GM12864 (cell line): Measurements from ENCODE around the gene LUC7L2.
"Not testable (repeated sequence)": the region's sequence is repeated elsewhere in the genome, so short reads cannot be mapped to it uniquely, and the experiment has no call there.

Source experiments
- DNase-seq: peaks from one replicate; pipeline ENCODE4 v3.0.0-alpha.2; 2011; ENCODE audit warnings: low read depth
- H3K4me3 ChIP-seq: 2 replicates; pipeline ENCODE4 v1.5.1; 2011; ENCODE audit warnings: mild to moderate bottlenecking, low read depth, low read length, control low read depth
- TF ChIP-seq, protein P1 (sequence below): IDR thresholded peaks from 2 replicates; pipeline ENCODE4 v1.5.1; 2011; ENCODE audit warnings: low read depth, mild to moderate bottlenecking, moderate library complexity, low read length, control low read depth, inconsistent platforms; ENCODE audit errors: missing control alignments

The LUC7L2 gene

DNA sequence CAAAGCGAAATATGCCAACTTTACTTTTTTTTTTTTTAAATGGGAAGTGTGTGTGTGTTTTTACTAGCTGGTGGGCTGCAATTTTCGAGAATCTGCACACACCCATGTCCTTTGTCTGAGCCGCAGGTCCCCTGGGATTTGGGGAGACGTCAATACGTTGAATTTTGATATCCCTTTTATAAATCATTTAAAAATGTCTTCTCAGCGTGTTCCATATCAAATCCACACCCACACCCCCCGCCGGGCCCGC lies 19.0 kb upstream of the LUC7L2 start:
- H3K4me3 ChIP-seq: peak overlapping the region; percentile 90
- TF ChIP-seq, protein P1, sequence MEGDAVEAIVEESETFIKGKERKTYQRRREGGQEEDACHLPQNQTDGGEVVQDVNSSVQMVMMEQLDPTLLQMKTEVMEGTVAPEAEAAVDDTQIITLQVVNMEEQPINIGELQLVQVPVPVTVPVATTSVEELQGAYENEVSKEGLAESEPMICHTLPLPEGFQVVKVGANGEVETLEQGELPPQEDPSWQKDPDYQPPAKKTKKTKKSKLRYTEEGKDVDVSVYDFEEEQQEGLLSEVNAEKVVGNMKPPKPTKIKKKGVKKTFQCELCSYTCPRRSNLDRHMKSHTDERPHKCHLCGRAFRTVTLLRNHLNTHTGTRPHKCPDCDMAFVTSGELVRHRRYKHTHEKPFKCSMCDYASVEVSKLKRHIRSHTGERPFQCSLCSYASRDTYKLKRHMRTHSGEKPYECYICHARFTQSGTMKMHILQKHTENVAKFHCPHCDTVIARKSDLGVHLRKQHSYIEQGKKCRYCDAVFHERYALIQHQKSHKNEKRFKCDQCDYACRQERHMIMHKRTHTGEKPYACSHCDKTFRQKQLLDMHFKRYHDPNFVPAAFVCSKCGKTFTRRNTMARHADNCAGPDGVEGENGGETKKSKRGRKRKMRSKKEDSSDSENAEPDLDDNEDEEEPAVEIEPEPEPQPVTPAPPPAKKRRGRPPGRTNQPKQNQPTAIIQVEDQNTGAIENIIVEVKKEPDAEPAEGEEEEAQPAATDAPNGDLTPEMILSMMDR: no peak
- no peak for DNase-seq

DNA sequence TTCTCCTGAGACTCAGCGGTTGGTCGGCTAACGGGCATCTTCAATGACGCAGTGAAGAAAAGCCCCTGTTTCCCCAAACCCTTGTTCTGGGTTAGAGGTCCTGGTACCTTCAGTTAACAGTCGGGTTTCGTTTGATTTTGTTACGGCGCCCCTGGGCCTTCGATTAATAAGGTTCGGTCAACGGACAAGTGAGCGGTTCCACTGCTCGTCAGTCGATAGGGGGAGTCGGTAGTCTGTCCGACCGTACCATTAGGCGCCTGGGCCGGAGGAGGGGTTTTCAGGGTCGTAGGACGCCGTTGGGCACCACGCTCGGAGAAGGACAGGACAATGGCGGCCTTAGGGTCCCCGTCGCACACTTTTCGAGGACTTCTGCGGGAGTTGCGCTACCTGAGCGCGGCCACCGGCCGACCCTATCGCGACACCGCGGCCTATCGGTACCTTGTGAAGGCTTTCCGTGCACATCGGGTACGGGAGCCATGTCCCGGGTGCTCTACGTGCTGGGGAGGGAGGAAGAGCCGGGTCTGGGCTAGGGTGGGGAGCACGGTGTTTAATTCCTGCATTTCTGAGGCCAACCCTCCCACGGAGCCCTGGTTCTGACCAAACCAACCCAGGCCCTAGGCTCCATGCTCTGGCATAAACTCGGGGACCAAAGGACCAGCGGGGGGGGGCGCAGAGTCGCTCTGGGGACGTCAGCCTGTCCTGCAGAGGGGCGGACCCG lies 18.5 kb upstream of the LUC7L2 start, which contains the start of gene FMC1:
TSS of gene FMC1 (plus strand) at position 280 of the 718 bp plus-strand sequence. CDS start at position 328, 48 bp downstream.
- H3K4me3 ChIP-seq: peak within 1 kb of the TSS; percentile 90
- TF ChIP-seq, protein P1: peak; percentile 18
- DNase-seq: peak; percentile 89

DNA sequence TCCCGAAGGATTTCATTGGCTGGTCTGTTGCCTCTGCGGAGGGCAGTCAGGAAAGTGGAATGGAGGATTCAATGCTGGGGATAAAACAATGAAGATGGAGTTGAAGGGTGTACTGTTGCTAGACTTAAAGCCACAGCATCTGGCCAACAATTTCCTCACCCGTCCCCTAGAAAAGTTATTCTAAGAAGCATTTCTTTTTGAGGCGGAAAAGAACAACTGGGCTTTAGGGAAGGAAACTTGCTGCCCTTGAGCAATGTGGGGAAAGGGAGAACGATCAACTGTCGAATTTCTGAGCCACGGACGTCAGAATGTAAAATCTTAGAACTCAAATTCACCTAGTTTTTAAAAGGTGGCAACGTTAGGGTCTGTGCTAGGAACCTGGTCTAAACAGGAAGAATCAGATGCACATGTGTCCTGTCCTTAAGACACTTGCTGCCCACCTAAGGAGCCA lies 17.9 kb upstream of the LUC7L2 start:
- peak; percentile 70 for DNase-seq
- TF ChIP-seq, protein P1: no peak
- peak overlapping the region; percentile 90 for H3K4me3 ChIP-seq

DNA sequence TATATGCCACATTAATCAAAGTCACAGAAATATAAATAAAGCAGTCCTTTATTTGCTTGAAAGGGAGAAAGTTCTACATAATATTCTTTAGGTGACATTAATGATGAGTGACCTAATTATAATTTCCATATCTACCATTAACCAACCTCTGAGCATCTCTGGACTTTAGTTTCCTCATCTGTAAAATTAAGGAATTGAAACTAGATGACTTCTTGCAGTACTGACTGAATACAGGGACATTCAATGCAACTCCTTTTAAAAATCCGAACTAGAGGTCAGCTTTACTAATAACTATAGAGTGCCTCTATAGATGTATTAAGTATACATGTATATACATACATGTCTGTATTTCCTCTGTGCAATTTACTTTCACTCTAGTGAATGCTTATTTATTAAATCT lies 14.7 kb upstream of the LUC7L2 start:
- H3K4me3 ChIP-seq: no peak overlapping the region
- DNase-seq: no peak
- TF ChIP-seq, protein P1: no peak

DNA sequence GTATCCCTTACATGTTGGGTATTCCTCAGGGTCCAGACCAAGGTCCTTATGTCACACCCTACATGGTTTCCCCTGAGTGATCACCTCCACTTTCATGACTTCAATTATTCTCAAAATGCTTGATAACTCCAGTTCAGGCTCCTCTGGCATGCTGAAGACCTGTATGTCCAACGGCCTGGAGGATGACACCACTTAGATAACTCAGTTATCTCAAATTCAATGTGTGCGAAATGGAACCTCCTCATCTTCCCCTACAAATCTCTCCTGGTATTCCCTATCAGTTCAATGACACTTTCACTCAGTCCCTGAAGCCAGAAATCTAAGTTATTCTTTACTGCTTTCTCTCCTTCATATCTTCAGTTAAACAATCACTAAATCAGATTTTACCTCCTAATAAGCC lies 8.7 kb upstream of the LUC7L2 start:
- DNase-seq: no peak
- no peak overlapping the region for H3K4me3 ChIP-seq
- TF ChIP-seq, protein P1: no peak

DNA sequence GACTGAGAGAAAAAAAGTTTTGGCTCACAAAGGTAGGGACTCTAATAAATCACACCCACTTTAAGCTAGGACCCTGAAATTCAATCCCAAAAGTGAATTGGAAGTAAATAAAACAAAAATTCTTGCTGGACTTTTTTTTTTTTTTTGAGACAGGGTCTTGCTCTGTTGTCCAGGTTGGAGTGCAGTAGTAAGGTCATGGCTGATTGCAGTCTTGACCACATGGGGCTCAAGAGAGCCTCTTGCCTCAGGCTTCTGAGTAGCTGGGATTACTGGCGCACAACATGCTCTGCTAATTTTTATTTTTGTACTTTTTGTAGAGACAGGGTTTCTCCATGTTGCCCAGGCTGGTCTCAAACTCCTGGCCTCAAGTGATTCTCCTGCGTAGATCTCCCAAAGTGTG lies 5.0 kb upstream of the LUC7L2 start:
- DNase-seq: no peak
- TF ChIP-seq, protein P1: no peak
- H3K4me3 ChIP-seq: no peak overlapping the region

DNA sequence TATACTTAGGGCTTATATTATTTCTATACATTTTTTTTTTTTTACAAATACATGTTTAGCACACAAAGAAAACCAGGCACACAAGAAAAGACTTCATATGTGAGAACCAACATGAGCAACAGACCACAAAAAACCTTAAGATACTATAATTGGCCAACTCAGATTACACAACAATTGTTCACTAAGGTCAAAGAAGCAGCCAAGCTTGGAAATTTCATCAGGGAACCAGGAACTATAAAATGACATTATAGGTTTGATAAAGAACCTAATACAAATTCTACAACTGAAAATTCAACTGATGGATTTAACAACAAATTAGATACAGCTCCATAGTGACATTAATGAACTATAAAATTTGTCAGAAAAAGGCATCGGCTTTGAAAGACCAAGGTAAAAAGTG lies 4.4 kb upstream of the LUC7L2 start:
- TF ChIP-seq, protein P1: no peak
- H3K4me3 ChIP-seq: no peak overlapping the region
- DNase-seq: no peak

DNA sequence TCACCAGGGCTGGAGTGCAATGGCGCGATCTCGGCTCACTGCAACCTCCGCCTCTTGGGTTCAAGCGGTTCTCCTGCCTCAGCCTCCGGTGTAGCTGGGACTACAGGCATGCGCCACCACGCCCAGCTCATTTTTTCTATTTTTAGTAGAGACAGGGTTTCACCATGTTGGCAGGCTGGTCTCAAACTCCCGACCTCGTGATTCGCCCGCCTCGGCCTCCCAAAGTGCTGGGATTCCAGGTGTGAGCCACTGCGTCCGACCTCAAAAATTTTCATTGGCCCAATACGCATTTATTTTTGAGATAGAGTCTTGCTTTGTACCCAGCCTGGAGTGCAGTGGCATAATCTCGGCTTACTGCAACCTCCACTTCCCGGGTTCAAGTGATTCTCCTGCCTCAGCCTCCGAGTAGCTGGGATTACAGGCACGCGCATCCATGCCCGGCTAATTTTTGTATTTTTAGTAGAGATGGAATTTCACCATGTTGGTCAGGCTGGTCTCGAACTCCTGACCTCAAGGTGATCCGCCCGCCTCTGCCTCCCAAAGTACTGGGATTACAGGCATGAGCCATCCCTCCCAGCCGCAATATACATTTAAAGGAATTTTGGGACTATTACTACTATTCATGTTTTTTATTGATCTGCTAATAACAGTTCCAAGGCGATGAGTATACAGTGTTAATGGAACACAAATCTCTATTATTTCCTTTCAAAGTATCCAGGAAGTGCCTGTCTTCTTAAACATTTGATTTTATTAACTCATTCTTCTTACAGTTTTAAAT lies 1.8 kb upstream of the LUC7L2 start:
- DNase-seq: not testable (repeated sequence)
- H3K4me3 ChIP-seq: peak overlapping the region; percentile 75
